Stimulated activated CD4-positive, alpha-beta T cell treated with anti-CD3 and anti-CD28 coated beads, TNF-alpha, amount 100 ng/mL, for 1 hour (primary cell): ENCODE measurements around the gene SMYD2.

Source experiments
- DNase-seq, 3 donors: peaks; one replicate each; pipeline ENCODE4 v3.0.0-alpha.2; 2020; ENCODE audit warnings: low read depth in 3 of 3, low spot score in 1 of 3

SMYD2 gene

GRCh38 chr1:214384373-214385079 lies 103.6 kb downstream of the SMYD2 start:
- no peak for DNase-seq

DNA sequence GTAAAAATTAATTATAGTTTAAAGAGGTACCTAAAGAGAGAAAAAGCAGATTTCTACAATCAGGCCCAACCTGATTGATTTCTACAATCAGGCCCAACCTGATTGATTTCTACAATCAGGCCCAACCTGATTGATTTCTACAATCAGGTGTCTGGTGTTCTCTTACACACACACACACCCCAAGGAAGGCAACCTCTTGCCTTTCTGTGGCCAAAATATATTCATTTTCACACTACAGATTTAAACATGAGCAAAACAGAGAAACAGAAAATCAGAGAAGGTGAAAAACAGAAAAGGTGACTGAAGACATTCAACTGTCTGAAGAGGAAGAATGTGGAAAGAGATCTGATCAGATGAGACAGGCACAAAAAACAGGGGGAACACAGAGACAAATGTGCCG lies 104.5 kb downstream of the SMYD2 start:
- DNase-seq = no peak

DNA sequence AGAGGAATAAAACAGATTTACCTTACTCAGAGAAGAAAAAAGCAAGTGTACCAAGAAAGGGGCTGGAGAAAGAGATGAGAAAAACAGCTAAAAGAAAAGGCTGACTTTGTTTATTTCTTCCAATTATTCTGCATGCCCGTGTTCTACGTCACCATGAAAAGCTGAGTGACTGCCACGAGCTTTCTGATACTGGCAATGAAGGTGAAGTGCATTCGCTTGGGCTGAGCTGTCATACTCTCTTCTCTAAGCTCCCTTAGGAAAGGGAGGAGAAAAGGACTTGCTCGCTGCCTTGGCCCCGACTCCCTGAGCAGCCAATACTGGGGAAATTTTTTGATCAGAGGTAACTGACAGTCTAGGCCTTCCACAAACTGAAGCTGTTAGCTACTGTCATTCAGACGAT lies 105.4 kb downstream of the SMYD2 start:
- no peak for DNase-seq
